HepG2 (cell line): Measurements from ENCODE around the gene FAM117B. TPM values are rescaled to one million over a fixed set of nuclear protein-coding genes. Genes with fewer than 3 reads are reported as not detected.

ENCODE experiments used
- DMAP1 ChIP-seq: IDR thresholded peaks from 2 replicates; pipeline ENCODE4 v1.6.1; 2016
- E2F2 ChIP-seq: sonication (generic); formaldehyde crosslinking; IDR thresholded peaks from 2 replicates; pipeline ENCODE4 v1.4.0; 2020; ENCODE audit warnings: missing genetic modification reagents, borderline replicate concordance
- EED ChIP-seq: sonication (generic); formaldehyde crosslinking; IDR thresholded peaks from 2 replicates; pipeline ENCODE4 v1.5.0; 2020; ENCODE audit warnings: mild to moderate bottlenecking, missing genetic modification reagents
- GFI1 ChIP-seq: sonication (generic); formaldehyde crosslinking; IDR thresholded peaks from 2 replicates; pipeline ENCODE4 v1.5.0; 2020; ENCODE audit warnings: missing genetic modification reagents, mild to moderate bottlenecking, borderline replicate concordance
- MAFF ChIP-seq: IDR thresholded peaks from 2 replicates; pipeline ENCODE4 v1.6.1; 2011; ENCODE audit warnings: low read depth, low read length, improper control_type of control experiment
- SMYD3 ChIP-seq: sonication (generic); formaldehyde crosslinking; IDR thresholded peaks from 2 replicates; pipeline ENCODE4 v1.8.1; 2023; ENCODE audit warnings: mild to moderate bottlenecking, missing genetic modification reagents
- SOX6 ChIP-seq, 2 experiments: fragments of 450-650 bp in 1 of 2; sonication (generic) in 1 of 2; formaldehyde crosslinking in 1 of 2; IDR thresholded peaks; 2 replicates each; pipeline versions ENCODE4 v1.4.0 to v1.6.1; 2017 to 2020; ENCODE audit warnings: antibody characterized with exemption in 1 of 2, mild to moderate bottlenecking in 1 of 2, missing genetic modification reagents in 1 of 2
- STAG1 ChIP-seq: sonication (generic); formaldehyde crosslinking; IDR thresholded peaks from 2 replicates; pipeline ENCODE4 v1.4.0; 2020; ENCODE audit warnings: missing genetic modification reagents
- SUZ12 ChIP-seq: fragments of 150-350 bp; IDR thresholded peaks from 2 replicates; pipeline ENCODE4 v1.6.1; 2014; ENCODE audit warnings: low read depth, low read length
- TCF7L2 ChIP-seq: IDR thresholded peaks from 2 replicates; pipeline ENCODE4 v1.6.1; 2011; ENCODE audit warnings: mild to moderate bottlenecking, low read depth, low read length, moderate library complexity
- ZNF329 ChIP-seq: sonication (generic); formaldehyde crosslinking; IDR thresholded peaks from 2 replicates; pipeline ENCODE4 v1.9.0; 2021; ENCODE audit warnings: low read depth, mild to moderate bottlenecking, missing genetic modification reagents
- ZNF703 ChIP-seq: sonication (generic); formaldehyde crosslinking; IDR thresholded peaks from 2 replicates; pipeline ENCODE4 v1.5.1; 2020; ENCODE audit warnings: missing genetic modification reagents, mild to moderate bottlenecking, moderate library complexity, borderline replicate concordance
- ZNF879 ChIP-seq: sonication (generic); formaldehyde crosslinking; IDR thresholded peaks from 2 replicates; pipeline ENCODE4 v1.8.1; 2023; ENCODE audit warnings: missing genetic modification reagents
- ZSCAN22 ChIP-seq: sonication (generic); formaldehyde crosslinking; IDR thresholded peaks from 2 replicates; pipeline ENCODE4 v1.4.0; 2020; ENCODE audit warnings: mild to moderate bottlenecking, missing genetic modification reagents
- polyA plus RNA-seq, 8 experiments: library from polyadenylated mRNA; depleted of rRNA in 3 of 8; stranded (reverse) in 7 of 8; unstranded in 1 of 8; fragments of >200 nt; fragmentation: Illumina TruSeq in 4 of 8; extraction: Trizol in 4 of 8; gene quantifications; 2 replicates each; pipeline versions ENCODE4 v1.2.1 to v1.2.3, GENCODE V29; 2011 to 2016; ENCODE audit warnings: low read depth in 4 of 8, missing spikeins in 1 of 8, mixed read lengths in 1 of 8; ENCODE audit not compliant: insufficient read depth in 1 of 8
- total RNA-seq, 5 experiments: library from RNA; depleted of rRNA; stranded (reverse); fragments of >200 nt; fragmentation: Illumina TruSeq; extraction: Trizol; gene quantifications; 2 replicates each; pipeline ENCODE4 v1.2.3, GENCODE V29; 2016; ENCODE audit warnings: low read depth in 1 of 5
- TF ChIP-seq, protein P1 (sequence below): sonication (generic); formaldehyde crosslinking; conservative IDR thresholded peaks from 2 replicates; pipeline ENCODE4 v1.8.1; 2023; ENCODE audit warnings: missing genetic modification reagents
- TF ChIP-seq, protein P2 (sequence below): sonication (generic); formaldehyde crosslinking; IDR thresholded peaks from 2 replicates; pipeline ENCODE4 v1.8.0; 2022; ENCODE audit warnings: missing genetic modification reagents, mild to moderate bottlenecking, inconsistent platforms, borderline replicate concordance
- TF ChIP-seq, protein P3 (sequence below): sonication (generic); formaldehyde crosslinking; IDR thresholded peaks from 2 replicates; pipeline ENCODE4 v1.5.1; 2020; ENCODE audit warnings: mild to moderate bottlenecking, missing genetic modification reagents
- TF ChIP-seq, protein P4 (sequence below): sonication (generic); formaldehyde crosslinking; IDR thresholded peaks from 2 replicates; pipeline ENCODE4 v1.9.0; 2021; ENCODE audit warnings: missing genetic modification reagents, borderline replicate concordance

FAM117B gene
- total and polyA plus RNA-seq, 2 of the 13 experiments (the other 11 are each of a cell fraction or from before 2014, with no cell fraction given) = 5.8 to 11.0 TPM

DNA sequence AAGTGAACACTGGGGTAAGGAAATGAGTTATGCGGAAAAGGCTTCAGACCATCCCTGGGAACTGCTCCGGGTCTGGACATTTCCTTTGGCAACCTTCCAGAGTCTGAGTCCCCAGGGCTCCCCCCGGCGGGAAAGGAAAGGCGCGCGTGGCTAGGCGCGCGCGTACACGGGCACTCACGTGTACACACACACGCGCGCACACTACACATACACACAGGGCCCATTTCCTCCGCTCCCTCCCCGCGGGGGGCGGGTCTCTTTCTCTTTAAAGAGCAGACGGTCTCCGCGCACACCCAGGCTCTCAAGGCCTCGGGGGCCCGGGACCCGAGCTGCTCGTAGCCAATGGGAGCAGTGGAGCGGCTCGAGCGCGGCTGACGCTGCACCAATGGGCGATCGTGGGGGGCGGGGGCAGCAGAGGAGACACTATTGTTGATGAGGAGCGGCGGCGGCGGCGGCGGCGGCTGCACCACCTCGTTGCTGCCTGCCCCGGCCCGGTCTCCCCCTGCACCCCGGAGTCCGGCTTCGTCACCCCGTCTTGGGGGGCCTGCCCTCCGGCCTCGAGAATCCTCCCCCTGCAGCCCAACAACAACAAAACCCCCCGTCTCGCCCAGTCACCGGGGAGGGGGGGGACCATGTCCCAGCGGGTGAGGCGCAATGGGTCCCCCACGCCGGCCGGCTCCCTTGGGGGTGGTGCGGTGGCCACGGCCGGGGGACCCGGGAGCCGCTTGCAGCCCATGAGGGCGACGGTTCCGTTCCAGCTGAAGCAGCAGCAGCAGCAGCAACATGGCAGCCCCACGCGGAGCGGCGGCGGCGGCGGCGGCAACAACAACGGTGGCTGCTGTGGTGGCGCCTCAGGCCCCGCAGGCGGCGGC is at the start of gene FAM117B (continued):
- TF ChIP-seq, protein P1, sequence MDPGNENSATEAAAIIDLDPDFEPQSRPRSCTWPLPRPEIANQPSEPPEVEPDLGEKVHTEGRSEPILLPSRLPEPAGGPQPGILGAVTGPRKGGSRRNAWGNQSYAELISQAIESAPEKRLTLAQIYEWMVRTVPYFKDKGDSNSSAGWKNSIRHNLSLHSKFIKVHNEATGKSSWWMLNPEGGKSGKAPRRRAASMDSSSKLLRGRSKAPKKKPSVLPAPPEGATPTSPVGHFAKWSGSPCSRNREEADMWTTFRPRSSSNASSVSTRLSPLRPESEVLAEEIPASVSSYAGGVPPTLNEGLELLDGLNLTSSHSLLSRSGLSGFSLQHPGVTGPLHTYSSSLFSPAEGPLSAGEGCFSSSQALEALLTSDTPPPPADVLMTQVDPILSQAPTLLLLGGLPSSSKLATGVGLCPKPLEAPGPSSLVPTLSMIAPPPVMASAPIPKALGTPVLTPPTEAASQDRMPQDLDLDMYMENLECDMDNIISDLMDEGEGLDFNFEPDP = no peak
- TF ChIP-seq, protein P2, sequence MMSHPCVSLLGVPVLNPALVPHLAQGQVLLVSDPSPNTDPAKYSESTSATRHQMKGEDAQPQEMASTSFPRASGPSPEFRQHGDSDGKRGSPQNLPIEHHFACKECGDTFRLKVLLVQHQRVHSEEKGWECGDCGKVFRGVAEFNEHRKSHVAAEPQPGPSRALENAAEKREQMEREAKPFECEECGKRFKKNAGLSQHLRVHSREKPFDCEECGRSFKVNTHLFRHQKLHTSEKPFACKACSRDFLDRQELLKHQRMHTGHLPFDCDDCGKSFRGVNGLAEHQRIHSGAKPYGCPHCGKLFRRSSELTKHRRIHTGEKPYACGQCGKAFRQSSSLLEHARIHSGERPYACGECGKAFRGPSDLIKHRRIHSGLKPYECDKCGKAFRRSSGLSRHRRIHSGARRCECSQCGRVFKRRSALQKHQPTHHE (CRISPR knock-in tag) = peak; percentile 81; the same call in 1 of the 2 replicates
- TF ChIP-seq ZNF329 (CRISPR knock-in tag) = peak; percentile 77
- no peak for TF ChIP-seq TCF7L2
- TF ChIP-seq EED (CRISPR knock-in tag) = peak; percentile 48; the same call in 1 of the 2 replicates
- no peak for TF ChIP-seq SUZ12
- peak; percentile 72; the same call in 1 of the 2 replicates for TF ChIP-seq GFI1
- TF ChIP-seq ZNF703 (CRISPR knock-in tag) = no peak; the same call in 1 of the 2 replicates
- no peak for TF ChIP-seq SOX6 (IDR thresholded peaks at IDR 0.05)
- peak; percentile 85 for TF ChIP-seq SOX6 (CRISPR knock-in tag; IDR thresholded peaks at IDR 0.05)
- TF ChIP-seq, protein P3, sequence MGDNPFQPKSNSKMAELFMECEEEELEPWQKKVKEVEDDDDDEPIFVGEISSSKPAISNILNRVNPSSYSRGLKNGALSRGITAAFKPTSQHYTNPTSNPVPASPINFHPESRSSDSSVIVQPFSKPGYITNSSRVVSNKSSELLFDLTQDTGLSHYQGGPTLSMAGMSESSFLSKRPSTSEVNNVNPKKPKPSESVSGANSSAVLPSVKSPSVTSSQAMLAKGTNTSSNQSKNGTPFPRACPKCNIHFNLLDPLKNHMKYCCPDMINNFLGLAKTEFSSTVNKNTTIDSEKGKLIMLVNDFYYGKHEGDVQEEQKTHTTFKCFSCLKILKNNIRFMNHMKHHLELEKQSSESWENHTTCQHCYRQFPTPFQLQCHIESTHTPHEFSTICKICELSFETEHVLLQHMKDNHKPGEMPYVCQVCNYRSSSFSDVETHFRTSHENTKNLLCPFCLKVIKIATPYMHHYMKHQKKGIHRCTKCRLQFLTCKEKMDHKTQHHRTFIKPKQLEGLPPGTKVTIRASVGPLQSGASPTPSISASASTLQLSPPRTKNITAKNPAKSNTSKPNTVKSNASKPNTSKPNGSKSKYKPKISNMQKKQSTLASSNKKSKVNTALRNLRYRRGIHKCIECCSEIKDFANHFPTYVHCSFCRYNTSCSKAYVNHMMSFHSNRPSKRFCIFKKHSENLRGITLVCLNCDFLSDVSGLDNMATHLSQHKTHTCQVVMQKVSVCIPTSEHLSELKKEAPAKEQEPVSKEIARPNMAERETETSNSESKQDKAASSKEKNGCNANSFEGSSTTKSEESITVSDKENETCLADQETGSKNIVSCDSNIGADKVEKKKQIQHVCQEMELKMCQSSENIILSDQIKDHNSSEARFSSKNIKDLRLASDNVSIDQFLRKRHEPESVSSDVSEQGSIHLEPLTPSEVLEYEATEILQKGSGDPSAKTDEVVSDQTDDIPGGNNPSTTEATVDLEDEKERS (CRISPR knock-in tag) = peak; percentile 80
- 0 out of 2 replicates have a peak, but pooled peaks have one; percentile 1 for TF ChIP-seq STAG1 (CRISPR knock-in tag)
- TF ChIP-seq, protein P4, sequence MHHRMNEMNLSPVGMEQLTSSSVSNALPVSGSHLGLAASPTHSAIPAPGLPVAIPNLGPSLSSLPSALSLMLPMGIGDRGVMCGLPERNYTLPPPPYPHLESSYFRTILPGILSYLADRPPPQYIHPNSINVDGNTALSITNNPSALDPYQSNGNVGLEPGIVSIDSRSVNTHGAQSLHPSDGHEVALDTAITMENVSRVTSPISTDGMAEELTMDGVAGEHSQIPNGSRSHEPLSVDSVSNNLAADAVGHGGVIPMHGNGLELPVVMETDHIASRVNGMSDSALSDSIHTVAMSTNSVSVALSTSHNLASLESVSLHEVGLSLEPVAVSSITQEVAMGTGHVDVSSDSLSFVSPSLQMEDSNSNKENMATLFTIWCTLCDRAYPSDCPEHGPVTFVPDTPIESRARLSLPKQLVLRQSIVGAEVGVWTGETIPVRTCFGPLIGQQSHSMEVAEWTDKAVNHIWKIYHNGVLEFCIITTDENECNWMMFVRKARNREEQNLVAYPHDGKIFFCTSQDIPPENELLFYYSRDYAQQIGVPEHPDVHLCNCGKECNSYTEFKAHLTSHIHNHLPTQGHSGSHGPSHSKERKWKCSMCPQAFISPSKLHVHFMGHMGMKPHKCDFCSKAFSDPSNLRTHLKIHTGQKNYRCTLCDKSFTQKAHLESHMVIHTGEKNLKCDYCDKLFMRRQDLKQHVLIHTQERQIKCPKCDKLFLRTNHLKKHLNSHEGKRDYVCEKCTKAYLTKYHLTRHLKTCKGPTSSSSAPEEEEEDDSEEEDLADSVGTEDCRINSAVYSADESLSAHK (CRISPR knock-in tag) = no peak
- TF ChIP-seq SMYD3 (CRISPR knock-in tag) = peak; percentile 73
- no peak for TF ChIP-seq ZSCAN22 (CRISPR knock-in tag)
- peak; percentile 90 for TF ChIP-seq DMAP1
- no peak; the same call in 1 of the 2 replicates for TF ChIP-seq E2F2
- TF ChIP-seq MAFF = no peak
- no peak for TF ChIP-seq ZNF879
